PC-9 (cell line): ENCODE data around the gene TMEM238. TPM values are rescaled to one million over a fixed set of nuclear protein-coding genes. Genes with fewer than 3 reads are reported as not detected.

Experiments used
- BruUV-seq: library from RNA; stranded (reverse); fragments of 400-500 nt; replicated peaks from 2 replicates; lab custom pipeline; 2021; lab: Mats Ljungman, UMichigan
- CTCF ChIA-PET: fragments of 300-600 bp; sonication (Branson Sonifier 250); formaldehyde crosslinking; loops from one replicate; lab custom pipeline; 2022; ENCODE audit warnings: antibody characterized with exemption; lab: Charles Lee
- POLR2A ChIA-PET: fragments of 300-600 bp; sonication (Branson Sonifier 250); formaldehyde crosslinking; loops from one replicate; lab custom pipeline; 2022; ENCODE audit warnings: antibody characterized with exemption; ENCODE audit not compliant: unreplicated experiment; lab: Charles Lee
- DNase-seq, 2 experiments: peaks; one replicate each; pipeline versions ENCODE4 v3.0.0 to v3.0.0-alpha.2; 2015 to 2022; ENCODE audit warnings: mixed read lengths in 1 of 2
- H2AFZ ChIP-seq: fragments of 200-600 bp; sonication (generic); 2 replicates; pipeline ENCODE4 v1.8.1; 2017; ENCODE audit warnings: antibody characterized with exemption
- H3F3A ChIP-seq: fragments of 200-600 bp; sonication (generic); 2 replicates; pipeline ENCODE4 v1.8.1; 2017; ENCODE audit warnings: antibody characterized with exemption, mild to moderate bottlenecking, low read depth; ENCODE audit not compliant: insufficient read depth
- H3K27ac ChIP-seq: fragments of 200-600 bp; sonication (generic); 2 replicates; pipeline ENCODE4 v1.6.1; 2016; ENCODE audit warnings: mixed run types
- H3K27me3 ChIP-seq: fragments of 200-600 bp; sonication (generic); 2 replicates; pipeline ENCODE4 v1.6.1; 2016; ENCODE audit warnings: low read depth, mixed run types; ENCODE audit not compliant: insufficient read depth
- H3K36me3 ChIP-seq: fragments of 200-600 bp; sonication (generic); 2 replicates; pipeline ENCODE4 v1.6.1; 2016; ENCODE audit warnings: low read depth, mixed run types
- H3K4me1 ChIP-seq: fragments of 200-600 bp; sonication (generic); replicated peaks from 2 replicates; pipeline ENCODE4 v1.6.1; 2016; ENCODE audit warnings: mixed run types; ENCODE audit not compliant: insufficient read depth
- H3K4me2 ChIP-seq: fragments of 200-600 bp; sonication (generic); 2 replicates; pipeline ENCODE4 v1.6.1; 2017; ENCODE audit warnings: mixed run types
- H3K4me3 ChIP-seq: fragments of 200-600 bp; sonication (generic); 2 replicates; pipeline ENCODE4 v1.6.1; 2016; ENCODE audit warnings: mixed run types
- H3K79me2 ChIP-seq: fragments of 200-600 bp; sonication (generic); 2 replicates; pipeline ENCODE4 v1.6.1; 2017; ENCODE audit warnings: low read depth, mixed run types
- H3K9me2 ChIP-seq: fragments of 200-600 bp; sonication (generic); 2 replicates; pipeline ENCODE4 v1.8.1; 2017; ENCODE audit warnings: mild to moderate bottlenecking; ENCODE audit not compliant: insufficient read depth
- H3K9me3 ChIP-seq: fragments of 200-600 bp; sonication (generic); 2 replicates; pipeline ENCODE4 v1.8.1; 2016; ENCODE audit warnings: low read depth; ENCODE audit not compliant: insufficient read depth
- H4K20me1 ChIP-seq: fragments of 200-600 bp; sonication (generic); 2 replicates; pipeline ENCODE4 v1.8.1; 2017; ENCODE audit not compliant: insufficient read depth
- CTCF ChIP-seq: fragments of 200-600 bp; sonication (generic); conservative IDR thresholded peaks from 2 replicates; pipeline ENCODE4 v1.6.1; 2017; ENCODE audit warnings: mixed run types, antibody characterized with exemption, mild to moderate bottlenecking, moderate library complexity
- EZH2 ChIP-seq: fragments of 200-600 bp; sonication (generic); IDR thresholded peaks from 2 replicates; pipeline ENCODE4 v1.8.0; 2017; ENCODE audit warnings: antibody characterized with exemption, low read depth
- intact Hi-C: fragments of 100-400 bp; cut with micrococcal nuclease; formaldehyde crosslinking; loops from one replicate; pipeline ENCODE4 v1.10.0; 2022; ENCODE audit not compliant: unreplicated experiment
- total RNA-seq: library from RNA; stranded (reverse); gene quantifications from 2 replicates; pipeline ENCODE4 v1.2.3, GENCODE V29; 2021

Gene TMEM238
- total RNA-seq, 1 experiment from 2014 or later: 40.4 TPM

- no peaks in the 10 kb centered on the region for H3K4me1 ChIP-seq
- H3K36me3 ChIP-seq: peaks cover 16% of the 10 kb centered on the region; the same call in 1 of the 2 replicates
- H2AFZ ChIP-seq: no peak overlapping the region
- TF ChIP-seq CTCF (no peak), EZH2 (no peak)
- intact Hi-C loops: no loop called here
- H3K79me2 ChIP-seq: peaks cover 10% of the 10 kb centered on the region; the same call in 1 of the 2 replicates
- no peaks in the 10 kb centered on the region for H3K9me3 ChIP-seq
- peaks cover 80% of the 10 kb centered on the region for H3F3A ChIP-seq
- no peak overlapping the region for H3K27ac ChIP-seq
- H4K20me1 ChIP-seq: peaks cover 29% of the 10 kb centered on the region
- no peaks in the 10 kb centered on the region for H3K27me3 ChIP-seq
- no peak overlapping the region for H3K4me2 ChIP-seq
- no peak for DNase-seq
- no TSS peak for BruUV-seq
- no peaks in the 10 kb centered on the region for H3K9me2 ChIP-seq
- no peak overlapping the region for H3K4me3 ChIP-seq
- ChIA-PET CTCF (no interaction called here), POLR2A (no interaction called here)
These were observed 14.3 kb upstream of the TMEM238 start for GRCh38 chr19:55398200-55398925.

GRCh38 chr19:55392820-55393761 lies 9.0 kb upstream of the TMEM238 start:
- no peak overlapping the region for H3K4me3 ChIP-seq
- peaks cover 22% of the 10 kb centered on the region for H3K79me2 ChIP-seq
- ChIA-PET POLR2A (interaction anchor here (0.7 kb wide), 1 partner anchor 114 kb away, joined by 9 read pairs; no protein-coding TSS in a partner anchor), CTCF (no interaction called here)
- H3K27me3 ChIP-seq: no peaks in the 10 kb centered on the region
- H2AFZ ChIP-seq: no peak overlapping the region
- peaks cover 9% of the 10 kb centered on the region for H3K4me1 ChIP-seq
- H4K20me1 ChIP-seq: peaks cover 42% of the 10 kb centered on the region
- no peaks in the 10 kb centered on the region for H3K9me2 ChIP-seq
- no peaks in the 10 kb centered on the region for H3K9me3 ChIP-seq
- no TSS peak for BruUV-seq
- TF ChIP-seq CTCF (no peak), EZH2 (no peak)
- no peak overlapping the region for H3K27ac ChIP-seq
- H3F3A ChIP-seq: peaks cover 80% of the 10 kb centered on the region
- no peak for DNase-seq
- intact Hi-C loops: no loop called here
- peaks cover 21% of the 10 kb centered on the region for H3K36me3 ChIP-seq
- no peak overlapping the region for H3K4me2 ChIP-seq
